WTC11 (cell line): ENCODE results near the gene TPK1. TPM values are rescaled to one million over a fixed set of nuclear protein-coding genes. Genes with fewer than 3 reads are reported as not detected.

Experiments
- ATAC-seq: fragments of 200-7000 bp; cut with Tn5 transposase; 2 replicates; pipeline ENCODE4 v1.10.0; 2021; ENCODE audit warnings: mild to moderate bottlenecking, moderate library complexity
- CTCF ChIA-PET: fragments of 300-600 bp; sonication (Branson Sonifier 250); formaldehyde crosslinking; loops from one replicate; lab custom pipeline; 2021; ENCODE audit warnings: antibody characterized with exemption; lab: Charles Lee
- POLR2A ChIA-PET: fragments of 350-600 bp; sonication (Branson Sonifier 250); formaldehyde crosslinking; loops from one replicate; lab custom pipeline; 2021; ENCODE audit warnings: antibody characterized with exemption; lab: Charles Lee
- DNase-seq: peaks from one replicate; pipeline ENCODE4 v3.0.0; 2021; ENCODE audit warnings: low spot score
- H3K27ac Mint-ChIP-seq: 2 replicates; pipeline ENCODE4 v1.8.0; 2021; ENCODE audit warnings: mixed read lengths
- H3K27me3 Mint-ChIP-seq: 2 replicates; pipeline ENCODE4 v1.8.0; 2021; ENCODE audit warnings: low read depth, mild to moderate bottlenecking, moderate library complexity, mixed read lengths
- H3K36me3 Mint-ChIP-seq: 2 replicates; pipeline ENCODE4 v1.8.0; 2021; ENCODE audit warnings: mixed read lengths
- H3K4me1 Mint-ChIP-seq: 2 replicates; pipeline ENCODE4 v1.8.0; 2022; ENCODE audit warnings: mixed read lengths
- H3K4me3 Mint-ChIP-seq: 2 replicates; pipeline ENCODE4 v1.8.0; 2021; ENCODE audit warnings: mild to moderate bottlenecking, moderate library complexity, mixed read lengths
- H3K9me3 Mint-ChIP-seq: 2 replicates; pipeline ENCODE4 v1.8.0; 2021; ENCODE audit warnings: mixed read lengths
- ATF2 ChIP-seq: sonication (generic); formaldehyde crosslinking; IDR thresholded peaks from 2 replicates; pipeline ENCODE4 v1.8.1; 2022; ENCODE audit warnings: low read depth, missing genetic modification reagents, borderline replicate concordance
- E2F4 ChIP-seq: sonication (generic); formaldehyde crosslinking; IDR thresholded peaks from 2 replicates; pipeline ENCODE4 v1.8.1; 2022; ENCODE audit warnings: low read depth, mild to moderate bottlenecking, moderate library complexity, missing genetic modification reagents, borderline replicate concordance
- ELF4 ChIP-seq: sonication (generic); formaldehyde crosslinking; IDR thresholded peaks from 2 replicates; pipeline ENCODE4 v1.8.1; 2022; ENCODE audit warnings: low read depth, mild to moderate bottlenecking, moderate library complexity, missing genetic modification reagents
- GABPB1 ChIP-seq: sonication (generic); formaldehyde crosslinking; IDR thresholded peaks from 2 replicates; pipeline ENCODE4 v1.8.1; 2023; ENCODE audit warnings: mild to moderate bottlenecking, missing genetic modification reagents
- IRF1 ChIP-seq: sonication (generic); formaldehyde crosslinking; IDR thresholded peaks from 2 replicates; pipeline ENCODE4 v1.8.0; 2023; ENCODE audit warnings: missing genetic modification reagents
- JAZF1 ChIP-seq: fragments of 250-450 bp; sonication (Bioruptor Pico); IDR thresholded peaks from 2 replicates; pipeline ENCODE4 v1.9.0; 2021; ENCODE audit warnings: moderate library complexity, mild to moderate bottlenecking, inconsistent platforms
- NR2C2 ChIP-seq: sonication (generic); formaldehyde crosslinking; IDR thresholded peaks from 2 replicates; pipeline ENCODE4 v1.8.0; 2022; ENCODE audit warnings: mild to moderate bottlenecking, missing genetic modification reagents
- OVOL2 ChIP-seq: fragments of 250-450 bp; sonication (Bioruptor Pico); IDR thresholded peaks from 2 replicates; pipeline ENCODE4 v1.9.0; 2021; ENCODE audit warnings: mild to moderate bottlenecking, borderline replicate concordance
- RORB ChIP-seq: fragments of 250-450 bp; sonication (Bioruptor Pico); IDR thresholded peaks from 2 replicates; pipeline ENCODE4 v1.9.0; 2021; ENCODE audit warnings: mild to moderate bottlenecking
- SOX15 ChIP-seq: fragments of 250-450 bp; sonication (Bioruptor Pico); IDR thresholded peaks from 2 replicates; pipeline ENCODE4 v1.9.0; 2021; ENCODE audit warnings: mild to moderate bottlenecking
- SP1 ChIP-seq: sonication (generic); formaldehyde crosslinking; conservative IDR thresholded peaks from 2 replicates; pipeline ENCODE4 v1.8.1; 2022; ENCODE audit warnings: missing genetic modification reagents
- TCF7 ChIP-seq: sonication (generic); formaldehyde crosslinking; IDR thresholded peaks from 2 replicates; pipeline ENCODE4 v1.8.0; 2022; ENCODE audit warnings: mild to moderate bottlenecking, low read depth, missing genetic modification reagents, moderate library complexity
- TP53 ChIP-seq: sonication (generic); formaldehyde crosslinking; IDR thresholded peaks from 2 replicates; pipeline ENCODE4 v1.8.1; 2023; ENCODE audit warnings: mild to moderate bottlenecking, missing genetic modification reagents
- USF1 ChIP-seq: sonication (generic); formaldehyde crosslinking; IDR thresholded peaks from 2 replicates; pipeline ENCODE4 v1.8.0; 2022; ENCODE audit warnings: mild to moderate bottlenecking, missing genetic modification reagents
- USF2 ChIP-seq: sonication (generic); formaldehyde crosslinking; IDR thresholded peaks from 2 replicates; pipeline ENCODE4 v1.8.1; 2023; ENCODE audit warnings: mild to moderate bottlenecking, missing genetic modification reagents, moderate library complexity
- ZBTB21 ChIP-seq: sonication (generic); formaldehyde crosslinking; IDR thresholded peaks from 2 replicates; pipeline ENCODE4 v1.8.1; 2023; ENCODE audit warnings: mild to moderate bottlenecking, missing genetic modification reagents, borderline replicate concordance
- ZNF281 ChIP-seq: sonication (generic); formaldehyde crosslinking; IDR thresholded peaks from 2 replicates; pipeline ENCODE4 v1.8.0; 2023; ENCODE audit warnings: mild to moderate bottlenecking, missing genetic modification reagents
- ZNF317 ChIP-seq: sonication (generic); formaldehyde crosslinking; IDR thresholded peaks from 2 replicates; pipeline ENCODE4 v1.8.1; 2023; ENCODE audit warnings: low read depth, mild to moderate bottlenecking, moderate library complexity, missing genetic modification reagents, borderline replicate concordance
- ZNF416 ChIP-seq: fragments of 250-450 bp; sonication (Bioruptor Pico); IDR thresholded peaks from 2 replicates; pipeline ENCODE4 v1.9.0; 2021; ENCODE audit warnings: mild to moderate bottlenecking, inconsistent platforms
- ZNF512 ChIP-seq: sonication (generic); formaldehyde crosslinking; IDR thresholded peaks from 2 replicates; pipeline ENCODE4 v1.8.1; 2022; ENCODE audit warnings: missing genetic modification reagents, borderline replicate concordance
- ZNF532 ChIP-seq: fragments of 250-450 bp; sonication (Bioruptor Pico); IDR thresholded peaks from 2 replicates; pipeline ENCODE4 v1.9.0; 2021; ENCODE audit warnings: mild to moderate bottlenecking, borderline replicate concordance
- total RNA-seq: library from RNA; stranded (reverse); gene quantifications from 3 replicates; pipeline ENCODE4 v1.2.3, GENCODE V29; 2021

TPK1 gene
- total RNA-seq, 1 experiment from 2014 or later = 2.7 TPM

- TF ChIP-seq ZNF281 (CRISPR knock-in tag) (no peak), SP1 (CRISPR knock-in tag) (no peak), OVOL2 (no peak), USF2 (CRISPR knock-in tag) (no peak), ZNF532 (CRISPR knock-in tag) (no peak)
- TF ChIP-seq, all 79 proteins: peak for 0
Observed at GRCh38 chr7:144407266-144407931, 428.5 kb downstream of the TPK1 start (continued).

GRCh38 chr7:144404946-144405345 lies 430.9 kb downstream of the TPK1 start:
- Mint-ChIP-seq H3K4me1 (peaks cover 25% of the 10 kb centered on the region), H3K27me3 (no peaks in the 10 kb centered on the region), H3K9me3 (no peaks in the 10 kb centered on the region), H3K4me3 (no peak overlapping the region), H3K36me3 (no peaks in the 10 kb centered on the region), H3K27ac (no peak overlapping the region)
- ChIA-PET POLR2A (no interaction called here), CTCF (interaction anchor here (1.5 to 1.7 kb wide), 2 partner anchors 14 to 33 kb away, joined by 5 read pairs; no protein-coding TSS in a partner anchor)
- DNase-seq (no peak), ATAC-seq (no peak)
- TF ChIP-seq ELF4 (CRISPR knock-in tag) (no peak), SOX15 (CRISPR knock-in tag) (no peak), ATF2 (CRISPR knock-in tag) (no peak), IRF1 (CRISPR knock-in tag) (no peak), TP53 (CRISPR knock-in tag) (no peak), ZNF317 (CRISPR knock-in tag) (no peak), USF1 (CRISPR knock-in tag) (no peak), NR2C2 (CRISPR knock-in tag) (no peak), RORB (CRISPR knock-in tag) (no peak), ZNF416 (no peak), JAZF1 (CRISPR knock-in tag) (no peak), ZBTB21 (CRISPR knock-in tag) (no peak), OVOL2 (no peak), E2F4 (CRISPR knock-in tag) (no peak), TCF7 (no peak), ZNF512 (CRISPR knock-in tag) (no peak), GABPB1 (CRISPR knock-in tag) (no peak)
